Caco-2 (cell line): ENCODE results near the gene FCN2. TPM values are rescaled to one million over a fixed set of nuclear protein-coding genes. Genes with fewer than 3 reads are reported as not detected.

Experiments
- BruUV-seq: library from RNA; stranded (reverse); fragments of 400-500 nt; replicated peaks from 2 replicates; lab custom pipeline; 2021; lab: Mats Ljungman, UMichigan
- CTCF ChIA-PET: fragments of 300-600 bp; sonication (Branson Sonifier 250); formaldehyde crosslinking; loops from one replicate; lab custom pipeline; 2022; ENCODE audit warnings: antibody characterized with exemption; lab: Charles Lee
- POLR2A ChIA-PET: fragments of 300-600 bp; sonication (Branson Sonifier 250); formaldehyde crosslinking; loops from one replicate; lab custom pipeline; 2022; ENCODE audit warnings: antibody characterized with exemption; lab: Charles Lee
- DNase-seq, 2 experiments: peaks; one replicate each; pipeline versions ENCODE4 v3.0.0 to v3.0.0-alpha.2; 2020 to 2022
- H3K27me3 ChIP-seq: replicated peaks from 2 replicates; pipeline ENCODE4 v1.6.0; 2011; ENCODE audit warnings: low read length; ENCODE audit not compliant: control insufficient read depth, insufficient read depth
- H3K36me3 ChIP-seq: 2 replicates; pipeline ENCODE4 v1.5.1; 2011; ENCODE audit warnings: low read length; ENCODE audit not compliant: control insufficient read depth, insufficient read depth
- H3K4me1 ChIP-seq: fragments of 250-450 bp; sonication (Bioruptor Pico); 2 replicates; pipeline ENCODE4 v1.5.1; 2020; ENCODE audit warnings: mild to moderate bottlenecking
- H3K4me3 ChIP-seq: 2 replicates; pipeline ENCODE4 v1.5.1; 2011; ENCODE audit warnings: low read depth, mild to moderate bottlenecking, control low read depth, low read length
- H3K9me3 ChIP-seq: fragments of 250-450 bp; sonication (Bioruptor Pico); 2 replicates; pipeline ENCODE4 v1.5.1; 2020; ENCODE audit warnings: mild to moderate bottlenecking, moderate library complexity
- H3K27ac Mint-ChIP-seq: one replicate; pipeline ENCODE4 v1.8.0; 2022; ENCODE audit warnings: mixed read lengths; ENCODE audit not compliant: unreplicated experiment
- H3K27me3 Mint-ChIP-seq: one replicate; pipeline ENCODE4 v1.8.0; 2022; ENCODE audit warnings: mixed read lengths; ENCODE audit not compliant: insufficient read depth, unreplicated experiment
- H3K36me3 Mint-ChIP-seq: one replicate; pipeline ENCODE4 v1.8.0; 2022; ENCODE audit warnings: mild to moderate bottlenecking, mixed read lengths; ENCODE audit not compliant: insufficient read depth, unreplicated experiment
- H3K4me1 Mint-ChIP-seq: one replicate; pipeline ENCODE4 v1.8.0; 2022; ENCODE audit warnings: low read depth, mixed read lengths; ENCODE audit not compliant: unreplicated experiment
- H3K4me3 Mint-ChIP-seq: one replicate; pipeline ENCODE4 v1.8.0; 2022; ENCODE audit warnings: mild to moderate bottlenecking, moderate library complexity, mixed read lengths; ENCODE audit not compliant: unreplicated experiment
- H3K9me3 Mint-ChIP-seq: one replicate; pipeline ENCODE4 v1.8.0; 2022; ENCODE audit warnings: mixed read lengths; ENCODE audit not compliant: unreplicated experiment
- CTCF ChIP-seq, 2 experiments: fragments of 200-600 bp in 1 of 2; IDR thresholded peaks; 1 replicate in 1 of 2; 2 replicates in 1 of 2; pipeline versions ENCODE4 v1.5.1 to v1.8.0; 2011 to 2022; ENCODE audit warnings: antibody characterized with exemption in 1 of 2, control low read depth in 1 of 2, inconsistent platforms in 1 of 2, low read depth in 1 of 2, low read length in 1 of 2, mild to moderate bottlenecking in 1 of 2, moderate library complexity in 1 of 2; ENCODE audit not compliant: insufficient read depth in 1 of 2, severe bottlenecking in 1 of 2, unreplicated experiment in 1 of 2
- intact Hi-C: fragments of 100-400 bp; cut with micrococcal nuclease; formaldehyde crosslinking; loops from one replicate; pipeline ENCODE4 v1.10.0; 2022; ENCODE audit not compliant: unreplicated experiment
- total RNA-seq: library from RNA; stranded (reverse); gene quantifications from 2 replicates; pipeline ENCODE4 v1.2.3, GENCODE V29; 2022

Gene FCN2
- total RNA-seq, 1 experiment from 2014 or later: not detected

GRCh38 chr9:134870301-134870694 is 10.3 kb upstream of the FCN2 start:
- no peaks in the 10 kb centered on the region for H3K4me1 Mint-ChIP-seq
- H3K27ac Mint-ChIP-seq: no peak overlapping the region
- DNase-seq: no peak
- POLR2A ChIA-PET: no interaction called here
- no TSS peak for BruUV-seq
- Histone ChIP-seq H3K27me3 (no peaks in the 10 kb centered on the region), H3K4me1 (no peaks in the 10 kb centered on the region), H3K9me3 (no peaks in the 10 kb centered on the region), H3K4me3 (no peak overlapping the region), H3K36me3 (no peaks in the 10 kb centered on the region)
- H3K27me3 Mint-ChIP-seq: peaks cover 17% of the 10 kb centered on the region
- CTCF ChIA-PET: no interaction called here
- TF ChIP-seq CTCF (IDR thresholded peaks at IDR 0.05; ENCODE audit: insufficient read depth in 1 of 2, low read depth in 1 of 2, low read length in 1 of 2, severe bottlenecking in 1 of 2, unreplicated experiment in 1 of 2): no peak
- intact Hi-C loops: no loop called here
- no peaks in the 10 kb centered on the region for H3K9me3 Mint-ChIP-seq
- no peak overlapping the region for H3K4me3 Mint-ChIP-seq
- H3K36me3 Mint-ChIP-seq: no peaks in the 10 kb centered on the region

- DNase-seq: no peak
- Histone ChIP-seq H3K4me1 (no peaks in the 10 kb centered on the region), H3K36me3 (no peaks in the 10 kb centered on the region), H3K9me3 (no peaks in the 10 kb centered on the region), H3K27me3 (no peaks in the 10 kb centered on the region), H3K4me3 (no peak overlapping the region)
- H3K9me3 Mint-ChIP-seq: no peaks in the 10 kb centered on the region
- H3K27me3 Mint-ChIP-seq: peaks cover 17% of the 10 kb centered on the region
- no peak for TF ChIP-seq CTCF (IDR thresholded peaks at IDR 0.05; ENCODE audit: insufficient read depth in 1 of 2, low read depth in 1 of 2, low read length in 1 of 2, severe bottlenecking in 1 of 2, unreplicated experiment in 1 of 2)
- no TSS peak for BruUV-seq
- H3K36me3 Mint-ChIP-seq: no peaks in the 10 kb centered on the region
- ChIA-PET CTCF (no interaction called here), POLR2A (no interaction called here)
- no peak overlapping the region for H3K27ac Mint-ChIP-seq
- intact Hi-C loops: no loop called here
- H3K4me3 Mint-ChIP-seq: no peak overlapping the region
- H3K4me1 Mint-ChIP-seq: no peaks in the 10 kb centered on the region
Measured at GRCh38 chr9:134870746-134871662, 9.6 kb upstream of the FCN2 start.

GRCh38 chr9:134871697-134872340 is 8.8 kb upstream of the FCN2 start:
- intact Hi-C loops: no loop called here

More at GRCh38 chr9:134871697-134872340, 8.8 kb upstream of the FCN2 start:
- H3K27ac Mint-ChIP-seq: no peak overlapping the region
- no peaks in the 10 kb centered on the region for H3K4me1 ChIP-seq
- no peaks in the 10 kb centered on the region for H3K4me1 Mint-ChIP-seq
- ChIA-PET CTCF (no interaction called here), POLR2A (interaction anchor here (0.6 kb wide), 1 partner anchor 305 kb away, joined by 3 read pairs; no protein-coding TSS in a partner anchor)
- no TSS peak for BruUV-seq
- no peaks in the 10 kb centered on the region for H3K9me3 Mint-ChIP-seq
- H3K27me3 Mint-ChIP-seq: peaks cover 18% of the 10 kb centered on the region
- no peak overlapping the region for H3K4me3 Mint-ChIP-seq
- no peak for TF ChIP-seq CTCF (IDR thresholded peaks at IDR 0.05; ENCODE audit: insufficient read depth in 1 of 2, low read depth in 1 of 2, low read length in 1 of 2, severe bottlenecking in 1 of 2, unreplicated experiment in 1 of 2)
- DNase-seq: no peak
- H3K4me3 ChIP-seq: no peak overlapping the region
- H3K36me3 ChIP-seq: no peaks in the 10 kb centered on the region
- H3K27me3 ChIP-seq: no peaks in the 10 kb centered on the region
- H3K9me3 ChIP-seq: no peaks in the 10 kb centered on the region
- H3K36me3 Mint-ChIP-seq: no peaks in the 10 kb centered on the region
